SJCRH30 (cell line): Measurements from ENCODE around the gene KCNF1. TPM values are rescaled to one million over a fixed set of nuclear protein-coding genes. Genes with fewer than 3 reads are reported as not detected.

Source experiments
- DNase-seq, 2 experiments: peaks; one replicate each; pipeline ENCODE4 v3.0.0-alpha.2; 2015 to 2020
- H3K27ac ChIP-seq: fragments of 250-450 bp; sonication (Bioruptor Pico); 2 replicates; pipeline ENCODE4 v1.5.1; 2020; ENCODE audit warnings: mild to moderate bottlenecking, moderate library complexity
- H3K27me3 ChIP-seq: fragments of 250-450 bp; sonication (Bioruptor Pico); 2 replicates; pipeline ENCODE4 v1.5.1; 2020; ENCODE audit warnings: mild to moderate bottlenecking, moderate library complexity
- H3K36me3 ChIP-seq: fragments of 250-450 bp; sonication (Bioruptor Pico); 2 replicates; pipeline ENCODE4 v1.5.1; 2020; ENCODE audit warnings: mild to moderate bottlenecking, moderate library complexity
- H3K4me1 ChIP-seq: fragments of 250-450 bp; sonication (Bioruptor Pico); 2 replicates; pipeline ENCODE4 v1.5.1; 2020; ENCODE audit warnings: mild to moderate bottlenecking, moderate library complexity
- H3K4me3 ChIP-seq: fragments of 250-450 bp; sonication (Bioruptor Pico); 2 replicates; pipeline ENCODE4 v1.5.1; 2020; ENCODE audit warnings: mild to moderate bottlenecking, moderate library complexity
- H3K9me3 ChIP-seq: fragments of 250-450 bp; sonication (Bioruptor Pico); replicated peaks from 2 replicates; pipeline ENCODE4 v1.5.1; 2020; ENCODE audit warnings: mild to moderate bottlenecking, moderate library complexity
- total RNA-seq: library from RNA; depleted of rRNA; stranded (reverse); fragments of >200 nt; shearing (Covaris generic); gene quantifications from 2 replicates; pipeline ENCODE4 v1.2.3, GENCODE V29; 2014; rRNA removed

The KCNF1 gene, protein sequence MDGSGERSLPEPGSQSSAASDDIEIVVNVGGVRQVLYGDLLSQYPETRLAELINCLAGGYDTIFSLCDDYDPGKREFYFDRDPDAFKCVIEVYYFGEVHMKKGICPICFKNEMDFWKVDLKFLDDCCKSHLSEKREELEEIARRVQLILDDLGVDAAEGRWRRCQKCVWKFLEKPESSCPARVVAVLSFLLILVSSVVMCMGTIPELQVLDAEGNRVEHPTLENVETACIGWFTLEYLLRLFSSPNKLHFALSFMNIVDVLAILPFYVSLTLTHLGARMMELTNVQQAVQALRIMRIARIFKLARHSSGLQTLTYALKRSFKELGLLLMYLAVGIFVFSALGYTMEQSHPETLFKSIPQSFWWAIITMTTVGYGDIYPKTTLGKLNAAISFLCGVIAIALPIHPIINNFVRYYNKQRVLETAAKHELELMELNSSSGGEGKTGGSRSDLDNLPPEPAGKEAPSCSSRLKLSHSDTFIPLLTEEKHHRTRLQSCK
- total RNA-seq = 0.42 and 0.51 TPM in 2 replicates

GRCh38 chr2:10911291-10912075 lies at the start of gene KCNF1:
Gene KCNF1 (plus strand): TSS chr2:10911934. CDS start chr2:10912427, 493 bp downstream.
- peaks cover 6% of the 10 kb centered on the region for H3K4me1 ChIP-seq
- H3K4me3 ChIP-seq = peak within 1 kb of the TSS; percentile 36
- H3K36me3 ChIP-seq = no peaks in the 10 kb centered on the region
- no peaks in the 10 kb centered on the region for H3K9me3 ChIP-seq
- H3K27me3 ChIP-seq = no peaks in the 10 kb centered on the region
- H3K27ac ChIP-seq = peak within 1 kb of the TSS; percentile 22
- DNase-seq = peak; percentile 90

- Histone ChIP-seq H3K4me1 (no peaks in the 10 kb centered on the region), H3K4me3 (no peak overlapping the region), H3K27me3 (peaks cover 23% of the 10 kb centered on the region), H3K9me3 (no peaks in the 10 kb centered on the region), H3K36me3 (no peaks in the 10 kb centered on the region), H3K27ac (no peak overlapping the region)
- no peak for DNase-seq
Measured at GRCh38 chr2:10862330-10862729, 49.4 kb upstream of the KCNF1 start.

GRCh38 chr2:10863047-10863446 lies 48.7 kb upstream of the KCNF1 start:
- Histone ChIP-seq H3K27me3 (peaks cover 30% of the 10 kb centered on the region), H3K9me3 (no peaks in the 10 kb centered on the region), H3K36me3 (no peaks in the 10 kb centered on the region), H3K4me3 (no peak overlapping the region), H3K27ac (no peak overlapping the region), H3K4me1 (no peaks in the 10 kb centered on the region)
- no peak for DNase-seq

- Histone ChIP-seq H3K9me3 (no peaks in the 10 kb centered on the region), H3K36me3 (no peaks in the 10 kb centered on the region), H3K27ac (no peak overlapping the region), H3K4me3 (no peak overlapping the region), H3K27me3 (peaks cover 27% of the 10 kb centered on the region), H3K4me1 (no peaks in the 10 kb centered on the region)
- DNase-seq = no peak
Measured at GRCh38 chr2:10863837-10864236, 47.9 kb upstream of the KCNF1 start.

DNA sequence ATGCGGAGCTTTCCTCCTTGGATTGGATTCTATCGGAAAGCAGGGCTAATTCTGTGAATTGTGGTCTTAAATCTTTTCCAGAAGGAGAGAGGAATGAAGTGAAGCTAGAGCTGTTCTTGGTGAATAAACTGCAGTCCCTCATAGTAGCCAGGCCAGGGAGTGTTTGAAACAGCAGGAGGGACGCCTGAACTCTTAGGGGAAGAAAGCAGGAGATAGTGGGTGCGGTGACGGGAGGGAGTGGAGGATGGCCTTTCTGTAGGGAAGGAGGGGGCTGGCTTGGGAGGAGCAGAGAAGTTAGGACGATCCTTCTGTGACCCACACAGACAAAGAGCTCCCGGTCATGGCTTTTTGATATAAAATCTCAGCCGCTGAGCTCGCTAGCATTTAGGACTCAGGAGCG lies 47.5 kb upstream of the KCNF1 start:
- Histone ChIP-seq H3K27me3 (peaks cover 27% of the 10 kb centered on the region), H3K27ac (no peak overlapping the region), H3K36me3 (no peaks in the 10 kb centered on the region), H3K9me3 (no peaks in the 10 kb centered on the region), H3K4me3 (no peak overlapping the region), H3K4me1 (no peaks in the 10 kb centered on the region)
- DNase-seq = no peak

DNA sequence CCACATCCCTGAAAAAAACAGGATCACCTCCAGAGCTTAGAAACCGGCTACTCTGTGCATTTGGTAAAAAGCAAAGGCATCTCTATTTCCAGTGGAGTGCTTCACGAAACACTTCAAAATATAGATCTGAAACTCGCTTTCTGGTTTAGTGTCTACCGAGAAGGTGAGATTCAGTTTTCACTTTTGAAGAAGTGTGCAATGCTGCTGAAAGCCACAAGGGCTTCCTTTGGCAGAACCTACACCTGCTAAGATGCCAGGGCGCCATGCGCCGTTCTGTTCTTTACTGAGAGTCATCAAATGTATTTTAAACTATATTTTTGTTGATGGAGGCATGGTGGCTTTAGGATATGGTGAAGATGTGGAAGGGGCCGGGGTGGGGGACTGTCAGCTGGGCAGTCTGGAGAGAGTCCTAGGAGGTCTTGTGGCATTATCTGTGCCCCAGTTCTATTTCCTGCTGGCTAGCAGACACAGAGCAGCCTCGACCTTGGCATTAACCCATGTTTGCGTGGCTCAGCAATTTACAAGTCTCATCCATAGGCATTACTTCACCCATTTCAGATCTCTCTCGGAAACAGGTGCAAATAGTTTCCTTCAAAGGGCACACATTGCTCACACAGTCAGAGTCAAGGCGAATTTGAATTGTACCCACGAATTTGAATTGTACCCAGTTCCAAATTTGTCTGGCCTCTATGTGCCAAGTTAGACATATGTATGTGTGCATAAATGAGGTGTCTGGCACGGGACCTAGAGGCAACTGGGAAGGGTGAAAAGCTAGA lies 46.7 kb upstream of the KCNF1 start:
- Histone ChIP-seq H3K9me3 (no peaks in the 10 kb centered on the region), H3K27me3 (peaks cover 27% of the 10 kb centered on the region), H3K4me1 (no peaks in the 10 kb centered on the region), H3K27ac (no peak overlapping the region), H3K4me3 (no peak overlapping the region), H3K36me3 (no peaks in the 10 kb centered on the region)
- no peak for DNase-seq

DNA sequence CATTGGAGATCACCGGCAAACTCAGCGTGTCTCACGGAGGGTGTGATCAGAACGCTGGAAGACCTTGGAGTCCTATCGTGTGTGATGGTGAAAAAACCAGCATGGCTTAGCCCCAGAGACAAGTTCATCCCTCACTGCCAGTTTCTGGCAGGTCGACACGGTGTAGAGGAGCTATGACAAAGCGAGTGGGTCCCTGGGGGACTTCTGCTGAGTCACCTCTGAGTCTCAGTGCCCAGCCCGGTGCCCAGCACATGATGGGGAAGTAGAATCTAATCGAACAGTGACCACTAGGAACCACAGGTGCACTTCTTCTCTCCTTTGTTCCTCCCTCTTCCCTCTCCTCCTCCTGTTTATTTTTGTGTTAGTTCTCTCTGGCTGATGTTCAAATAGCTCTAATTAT lies 45.9 kb upstream of the KCNF1 start:
- H3K4me1 ChIP-seq = no peaks in the 10 kb centered on the region
- DNase-seq = no peak
- no peak overlapping the region for H3K4me3 ChIP-seq
- H3K27me3 ChIP-seq = peaks cover 22% of the 10 kb centered on the region
- H3K36me3 ChIP-seq = no peaks in the 10 kb centered on the region
- no peaks in the 10 kb centered on the region for H3K9me3 ChIP-seq
- H3K27ac ChIP-seq = no peak overlapping the region

DNA sequence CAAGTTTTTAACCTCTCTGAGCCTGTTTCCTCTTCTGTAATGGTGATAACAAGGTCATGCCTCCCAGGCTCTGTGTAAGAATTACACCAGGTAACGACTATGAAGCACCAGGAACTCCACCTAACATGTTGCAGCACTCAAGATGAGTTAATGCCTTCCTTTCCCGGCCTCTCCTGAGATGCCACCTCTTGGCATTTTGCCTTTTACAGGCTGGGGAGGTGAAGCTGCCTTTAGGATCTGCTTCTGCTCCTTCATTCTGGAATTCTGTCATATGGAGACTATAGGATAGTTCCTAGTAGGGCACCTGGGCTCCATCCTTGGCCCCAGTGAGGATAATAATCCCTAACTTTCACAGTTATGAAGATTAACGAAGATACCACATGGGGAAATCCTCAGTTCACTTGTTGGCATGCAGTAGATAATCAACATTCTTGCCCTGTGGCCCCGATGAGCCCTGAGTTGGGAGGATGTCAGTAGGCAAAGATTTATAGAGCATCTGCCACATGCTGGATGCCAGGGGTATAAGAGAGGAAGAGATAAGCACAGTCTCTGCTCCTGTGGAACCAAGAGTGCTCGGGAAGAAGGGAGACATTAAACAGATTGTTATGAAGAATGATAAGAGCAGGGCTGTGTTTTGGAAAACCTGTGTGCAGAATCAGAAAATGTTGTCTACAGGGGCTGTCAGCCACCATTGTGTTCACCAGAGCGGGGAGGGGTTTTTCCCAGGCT lies 43.9 kb upstream of the KCNF1 start:
- Histone ChIP-seq H3K9me3 (no peaks in the 10 kb centered on the region), H3K4me3 (no peak overlapping the region), H3K4me1 (no peaks in the 10 kb centered on the region), H3K27ac (no peak overlapping the region), H3K36me3 (no peaks in the 10 kb centered on the region), H3K27me3 (peaks cover 10% of the 10 kb centered on the region)
- DNase-seq = no peak

DNA sequence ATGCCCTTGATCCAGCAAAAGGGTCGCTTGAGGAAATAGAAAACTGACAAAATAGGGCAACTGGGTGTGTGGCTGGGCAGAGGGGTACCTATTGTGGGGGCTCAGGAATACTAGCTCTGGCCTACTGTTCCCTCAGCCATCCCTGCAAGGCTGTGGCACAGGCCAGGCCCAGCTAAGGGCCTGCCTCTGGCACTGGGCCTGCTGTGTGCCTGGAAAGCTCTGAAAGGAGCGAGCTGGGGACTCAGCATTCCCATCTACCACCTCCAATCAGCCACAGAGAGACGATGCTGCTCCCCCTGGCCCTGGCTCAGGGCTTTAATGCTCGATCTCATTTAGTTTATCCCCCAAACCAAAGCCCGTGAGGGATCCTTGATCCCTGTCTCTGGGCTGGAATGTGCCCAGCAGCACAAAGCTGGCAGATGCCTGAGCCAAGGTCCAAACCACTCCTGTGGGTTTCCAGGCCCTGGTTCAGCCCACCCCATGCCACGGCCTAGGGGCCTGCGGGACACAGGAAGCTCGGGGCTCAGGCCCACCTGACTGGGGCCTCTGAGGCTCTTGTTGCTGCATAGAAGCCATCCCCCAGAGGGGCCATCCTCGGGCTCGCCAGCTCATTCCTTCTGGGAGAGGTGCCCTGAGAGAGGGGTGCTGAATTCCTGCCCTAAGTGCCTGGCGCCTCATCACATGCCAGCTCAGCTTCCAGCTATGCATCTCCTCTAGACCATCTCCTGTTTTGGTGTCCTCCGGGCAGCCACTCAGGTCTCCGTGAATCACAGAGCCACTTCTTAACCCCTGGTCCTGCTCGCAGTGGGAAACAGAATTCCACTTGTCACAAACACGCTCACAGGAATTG lies 43.0 kb upstream of the KCNF1 start:
- Histone ChIP-seq H3K27ac (no peak overlapping the region), H3K36me3 (no peaks in the 10 kb centered on the region), H3K4me1 (no peaks in the 10 kb centered on the region), H3K27me3 (peaks cover 10% of the 10 kb centered on the region), H3K9me3 (no peaks in the 10 kb centered on the region), H3K4me3 (no peak overlapping the region)
- DNase-seq = no peak

DNA sequence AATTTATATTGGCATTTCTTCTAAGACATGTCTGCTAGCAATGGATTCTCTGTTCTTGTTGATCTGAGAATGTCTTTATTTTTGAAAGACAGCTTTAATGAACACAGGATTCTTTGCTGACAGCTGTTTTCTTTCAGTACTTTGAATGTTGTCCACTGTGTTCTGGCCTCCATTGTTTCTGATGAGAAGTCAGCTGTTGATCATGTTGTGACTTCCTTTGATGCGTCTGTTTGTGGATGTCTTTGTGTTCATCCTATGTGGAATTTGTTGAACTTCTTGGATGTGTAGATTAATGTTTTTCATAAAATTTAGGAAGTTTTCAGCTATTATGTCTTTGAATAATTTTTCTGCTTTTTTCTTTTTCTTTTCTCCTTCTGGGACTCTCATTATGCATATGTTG lies 39.8 kb upstream of the KCNF1 start:
- no peak overlapping the region for H3K4me3 ChIP-seq
- DNase-seq = no peak
- H3K27ac ChIP-seq = no peak overlapping the region
- no peaks in the 10 kb centered on the region for H3K4me1 ChIP-seq
- no peaks in the 10 kb centered on the region for H3K9me3 ChIP-seq
- H3K36me3 ChIP-seq = no peaks in the 10 kb centered on the region
- H3K27me3 ChIP-seq = peaks cover 7% of the 10 kb centered on the region; the same call in 1 of the 2 replicates

- DNase-seq = no peak
- H3K36me3 ChIP-seq = no peaks in the 10 kb centered on the region
- H3K4me3 ChIP-seq = no peak overlapping the region
- no peak overlapping the region for H3K27ac ChIP-seq
- no peaks in the 10 kb centered on the region for H3K4me1 ChIP-seq
- H3K9me3 ChIP-seq = no peaks in the 10 kb centered on the region
- peaks cover 3% of the 10 kb centered on the region; the same call in 1 of the 2 replicates for H3K27me3 ChIP-seq
Measured at GRCh38 chr2:10873171-10873570, 38.6 kb upstream of the KCNF1 start.

- Histone ChIP-seq H3K4me3 (no peak overlapping the region), H3K4me1 (no peaks in the 10 kb centered on the region), H3K9me3 (no peaks in the 10 kb centered on the region), H3K27ac (no peak overlapping the region), H3K36me3 (no peaks in the 10 kb centered on the region), H3K27me3 (peaks cover 3% of the 10 kb centered on the region; the same call in 1 of the 2 replicates)
- DNase-seq = no peak
Measured at GRCh38 chr2:10873790-10874437, 37.8 kb upstream of the KCNF1 start.

DNA sequence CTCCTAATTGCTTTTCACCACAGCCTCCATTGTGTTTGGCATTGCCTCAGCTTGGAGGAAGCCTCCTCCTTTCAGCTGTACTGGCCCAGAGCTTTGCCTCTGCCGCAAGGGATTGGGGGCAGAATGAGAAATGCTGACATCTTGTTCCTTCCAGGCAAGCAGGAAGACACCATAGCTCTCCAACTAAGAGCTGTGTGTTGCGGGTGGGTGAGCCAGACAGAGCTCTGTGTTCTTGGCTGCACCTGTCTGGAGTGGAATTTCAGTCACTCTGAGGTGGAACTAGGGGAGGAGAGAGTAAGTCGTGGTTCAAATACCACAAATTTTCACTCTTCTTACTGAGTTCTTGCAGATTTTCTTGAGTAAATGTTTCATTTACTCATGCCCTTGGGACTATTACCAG lies 36.6 kb upstream of the KCNF1 start:
- Histone ChIP-seq H3K27me3 (peaks cover 3% of the 10 kb centered on the region; the same call in 1 of the 2 replicates), H3K36me3 (no peaks in the 10 kb centered on the region), H3K9me3 (no peaks in the 10 kb centered on the region), H3K4me3 (no peak overlapping the region), H3K4me1 (no peaks in the 10 kb centered on the region), H3K27ac (no peak overlapping the region)
- no peak for DNase-seq
